HEK293 (cell line): Measurements from ENCODE around the gene DEDD2.

ENCODE experiments used
- CTCF ChIA-PET: fragments of 350-600 bp; formaldehyde crosslinking; extraction: SDS; loops from one replicate; lab custom pipeline; 2021; ENCODE audit warnings: antibody characterized with exemption; lab: Yijun Ruan, JAX
- POLR2A ChIA-PET: fragments of 300-600 bp; formaldehyde crosslinking; extraction: SDS; loops from one replicate; lab custom pipeline; 2020; ENCODE audit warnings: antibody characterized with exemption, inconsistent platforms; lab: Yijun Ruan, JAX
- H3K27ac ChIP-seq: fragments of 200-500 bp; sonication (Bioruptor generic); 2 replicates; pipeline ENCODE4 v1.5.1; 2014; ENCODE audit warnings: low read depth, low read length, control low read depth, inconsistent platforms; ENCODE audit errors: extremely low read depth
- H3K36me3 ChIP-seq, 2 experiments: fragments of 200-500 bp in 1 of 2; sonication (Bioruptor generic) in 1 of 2; 1 replicate in 1 of 2; 2 replicates in 1 of 2; pipeline ENCODE4 v1.5.1; 2014 to 2017; ENCODE audit warnings: inconsistent platforms in 2 of 2, low read length in 2 of 2; ENCODE audit not compliant: control insufficient read depth in 2 of 2, insufficient read depth in 1 of 2
- H3K4me1 ChIP-seq: fragments of 200-500 bp; sonication (Bioruptor generic); 2 replicates; pipeline ENCODE4 v1.5.1; 2014; ENCODE audit warnings: mild to moderate bottlenecking, low read length, inconsistent platforms; ENCODE audit not compliant: control insufficient read depth, insufficient read depth
- H3K4me3 ChIP-seq: 2 replicates; pipeline ENCODE4 v1.5.1; 2011; ENCODE audit warnings: low read depth, mild to moderate bottlenecking, control low read depth, low read length, moderate library complexity
- H3K9me3 ChIP-seq: fragments of 200-500 bp; sonication (Bioruptor generic); 2 replicates; pipeline ENCODE4 v1.5.1; 2014; ENCODE audit warnings: low read depth, low read length, inconsistent platforms; ENCODE audit not compliant: control insufficient read depth, insufficient read depth
- BCL11A ChIP-seq: fragments of 450-650 bp; formaldehyde crosslinking; IDR thresholded peaks from 2 replicates; pipeline ENCODE4 v1.5.1; 2016; ENCODE audit warnings: low read depth, missing biosample characterization, missing genetic modification characterization
- FEZF1 ChIP-seq: fragments of 450-650 bp; formaldehyde crosslinking; IDR thresholded peaks from 2 replicates; pipeline ENCODE4 v1.5.1; 2016; ENCODE audit warnings: missing biosample characterization, missing genetic modification characterization
- GLI4 ChIP-seq: fragments of 450-650 bp; formaldehyde crosslinking; IDR thresholded peaks from 2 replicates; pipeline ENCODE4 v1.5.1; 2016; ENCODE audit warnings: missing biosample characterization, missing genetic modification characterization
- HOXA7 ChIP-seq: sonication (generic); formaldehyde crosslinking; IDR thresholded peaks from 2 replicates; pipeline ENCODE4 v1.8.1; 2022; ENCODE audit warnings: missing genetic modification reagents, borderline replicate concordance
- MZF1 ChIP-seq: fragments of 450-650 bp; formaldehyde crosslinking; IDR thresholded peaks from 2 replicates; pipeline ENCODE4 v1.5.1; 2017; ENCODE audit warnings: missing biosample characterization, missing genetic modification characterization, borderline replicate concordance
- SETDB1 ChIP-seq: IDR thresholded peaks from one replicate; pipeline ENCODE4 v1.6.1; 2017; ENCODE audit warnings: mild to moderate bottlenecking, low read length, moderate library complexity, mixed read lengths; ENCODE audit not compliant: insufficient read length
- SP2 ChIP-seq: fragments of 450-650 bp; formaldehyde crosslinking; IDR thresholded peaks from 2 replicates; pipeline ENCODE4 v1.5.1; 2016; ENCODE audit warnings: missing biosample characterization, missing genetic modification characterization
- WT1 ChIP-seq: fragments of 450-650 bp; formaldehyde crosslinking; IDR thresholded peaks from 2 replicates; pipeline ENCODE4 v1.5.1; 2016; ENCODE audit warnings: missing biosample characterization, missing genetic modification characterization
- YY1 ChIP-seq: fragments of 450-650 bp; formaldehyde crosslinking; IDR thresholded peaks from 2 replicates; pipeline ENCODE4 v1.5.1; 2018; ENCODE audit warnings: missing biosample characterization, missing genetic modification characterization
- ZBTB17 ChIP-seq: fragments of 450-650 bp; formaldehyde crosslinking; IDR thresholded peaks from 2 replicates; pipeline ENCODE4 v1.5.1; 2016; ENCODE audit warnings: missing biosample characterization, missing genetic modification characterization
- ZBTB48 ChIP-seq: fragments of 450-650 bp; formaldehyde crosslinking; IDR thresholded peaks from 2 replicates; pipeline ENCODE4 v1.5.1; 2016; ENCODE audit warnings: missing biosample characterization, missing genetic modification characterization
- ZFP3 ChIP-seq: fragments of 450-650 bp; formaldehyde crosslinking; IDR thresholded peaks from 2 replicates; pipeline ENCODE4 v1.5.1; 2016; ENCODE audit warnings: low read depth, missing biosample characterization, missing genetic modification characterization
- ZFP41 ChIP-seq: fragments of 450-650 bp; formaldehyde crosslinking; IDR thresholded peaks from 2 replicates; pipeline ENCODE4 v1.5.1; 2016; ENCODE audit warnings: missing biosample characterization, missing genetic modification characterization, borderline replicate concordance
- ZFP69B ChIP-seq: fragments of 450-650 bp; formaldehyde crosslinking; IDR thresholded peaks from 2 replicates; pipeline ENCODE4 v1.5.1; 2016; ENCODE audit warnings: missing biosample characterization, missing genetic modification characterization
- ZNF10 ChIP-seq: fragments of 450-650 bp; formaldehyde crosslinking; IDR thresholded peaks from 2 replicates; pipeline ENCODE4 v1.5.1; 2017; ENCODE audit warnings: missing biosample characterization, missing genetic modification characterization
- ZNF112 ChIP-seq: fragments of 450-650 bp; formaldehyde crosslinking; IDR thresholded peaks from 2 replicates; pipeline ENCODE4 v1.5.0; 2017; ENCODE audit warnings: missing biosample characterization, missing genetic modification characterization
- ZNF114 ChIP-seq: fragments of 450-650 bp; formaldehyde crosslinking; IDR thresholded peaks from 2 replicates; pipeline ENCODE4 v1.5.0; 2017; ENCODE audit warnings: missing biosample characterization, missing genetic modification characterization
- ZNF174 ChIP-seq: fragments of 450-650 bp; formaldehyde crosslinking; IDR thresholded peaks from 2 replicates; pipeline ENCODE4 v1.5.0; 2017; ENCODE audit warnings: missing biosample characterization, mild to moderate bottlenecking, missing genetic modification characterization
- ZNF2 ChIP-seq: fragments of 450-650 bp; formaldehyde crosslinking; IDR thresholded peaks from 2 replicates; pipeline ENCODE4 v1.5.1; 2016; ENCODE audit warnings: missing biosample characterization, missing genetic modification characterization
- ZNF202 ChIP-seq: fragments of 450-650 bp; formaldehyde crosslinking; IDR thresholded peaks from 2 replicates; pipeline ENCODE4 v1.5.1; 2016; ENCODE audit warnings: missing biosample characterization, missing genetic modification characterization, borderline replicate concordance
- ZNF48 ChIP-seq: fragments of 450-650 bp; formaldehyde crosslinking; IDR thresholded peaks from 2 replicates; pipeline ENCODE4 v1.5.1; 2016; ENCODE audit warnings: missing biosample characterization, missing genetic modification characterization
- ZNF501 ChIP-seq: fragments of 450-650 bp; formaldehyde crosslinking; IDR thresholded peaks from 2 replicates; pipeline ENCODE4 v1.5.1; 2016; ENCODE audit warnings: missing biosample characterization, missing genetic modification characterization
- ZNF529 ChIP-seq: fragments of 450-650 bp; formaldehyde crosslinking; IDR thresholded peaks from 2 replicates; pipeline ENCODE4 v1.5.1; 2017; ENCODE audit warnings: missing genetic modification characterization, missing biosample characterization; ENCODE audit not compliant: insufficient replicate concordance
- ZNF548 ChIP-seq: fragments of 450-650 bp; formaldehyde crosslinking; IDR thresholded peaks from 2 replicates; pipeline ENCODE4 v1.5.1; 2016; ENCODE audit warnings: missing biosample characterization, missing genetic modification characterization
- ZNF623 ChIP-seq: fragments of 450-650 bp; formaldehyde crosslinking; IDR thresholded peaks from 2 replicates; pipeline ENCODE4 v1.5.1; 2016; ENCODE audit warnings: missing biosample characterization, missing genetic modification characterization
- ZNF629 ChIP-seq: fragments of 450-650 bp; formaldehyde crosslinking; IDR thresholded peaks from 2 replicates; pipeline ENCODE4 v1.5.1; 2017; ENCODE audit warnings: missing biosample characterization, missing genetic modification characterization
- ZNF658 ChIP-seq: fragments of 450-650 bp; formaldehyde crosslinking; IDR thresholded peaks from 2 replicates; pipeline ENCODE4; 2016; ENCODE audit warnings: missing biosample characterization, missing genetic modification characterization
- ZNF707 ChIP-seq: fragments of 450-650 bp; formaldehyde crosslinking; IDR thresholded peaks from 2 replicates; pipeline ENCODE4 v1.5.1; 2016; ENCODE audit warnings: missing biosample characterization, missing genetic modification characterization
- ZNF76 ChIP-seq: fragments of 450-650 bp; formaldehyde crosslinking; IDR thresholded peaks from 2 replicates; pipeline ENCODE4; 2016; ENCODE audit warnings: low read depth, missing biosample characterization, missing genetic modification characterization, borderline replicate concordance
- ZNF776 ChIP-seq: fragments of 450-650 bp; formaldehyde crosslinking; IDR thresholded peaks from 2 replicates; pipeline ENCODE4 v1.5.0; 2017; ENCODE audit warnings: missing biosample characterization, missing genetic modification characterization, borderline replicate concordance
- ZNF792 ChIP-seq: fragments of 450-650 bp; formaldehyde crosslinking; IDR thresholded peaks from 2 replicates; pipeline ENCODE4 v1.5.1; 2016; ENCODE audit warnings: missing biosample characterization, missing genetic modification characterization
- TF ChIP-seq, protein P1 (sequence below): fragments of 450-650 bp; formaldehyde crosslinking; IDR thresholded peaks from 2 replicates; pipeline ENCODE4 v1.5.0; 2017; ENCODE audit warnings: missing biosample characterization, missing genetic modification characterization, borderline replicate concordance
- TF ChIP-seq, protein P2 (sequence below): fragments of 450-650 bp; formaldehyde crosslinking; IDR thresholded peaks from 2 replicates; pipeline ENCODE4 v1.5.1; 2016; ENCODE audit warnings: missing biosample characterization, missing genetic modification characterization

The DEDD2 gene

DNA sequence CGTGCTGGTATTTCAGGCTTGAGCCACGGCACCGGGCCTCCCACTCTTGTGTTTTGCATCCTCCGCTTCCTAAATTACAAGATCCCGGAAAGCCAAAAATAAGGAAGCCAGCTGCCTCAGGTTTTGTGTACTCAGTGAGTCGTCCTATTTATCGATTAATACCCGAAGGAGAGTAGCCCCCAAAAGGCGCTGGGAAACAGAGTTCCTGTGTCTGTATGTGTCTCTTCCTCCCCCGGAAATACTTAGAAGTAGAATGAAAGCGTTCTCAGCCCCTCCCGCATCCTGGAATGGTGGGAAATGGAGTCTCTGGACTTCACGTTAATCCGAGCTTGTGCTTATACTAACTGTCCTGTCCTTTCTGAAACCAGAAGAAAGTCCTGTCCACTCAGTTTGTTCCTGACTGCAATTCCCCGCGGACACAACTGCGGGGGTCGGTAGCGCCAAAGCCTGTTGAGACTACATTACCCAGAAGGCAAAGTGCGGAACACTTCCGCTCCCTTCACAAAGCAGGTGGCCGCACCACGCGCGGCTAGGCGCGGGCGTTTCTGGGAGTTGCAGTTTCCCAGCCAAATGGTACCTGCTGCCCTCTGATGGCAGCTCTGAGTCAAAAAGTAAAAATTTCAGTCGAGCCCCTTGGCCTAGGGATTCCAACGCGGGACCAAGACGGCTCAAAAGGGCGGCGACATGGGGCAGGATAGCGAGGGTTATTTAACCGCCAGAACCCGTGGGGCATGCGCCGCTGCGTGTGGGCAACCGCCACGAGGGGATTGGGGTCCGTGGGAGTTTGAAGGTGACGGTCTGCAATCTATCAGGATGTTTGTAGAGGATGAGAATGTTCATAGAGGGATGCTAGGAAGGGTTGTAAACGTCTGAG lies 27.1 kb upstream of the DEDD2 start (continued):
- TF ChIP-seq, protein P1, sequence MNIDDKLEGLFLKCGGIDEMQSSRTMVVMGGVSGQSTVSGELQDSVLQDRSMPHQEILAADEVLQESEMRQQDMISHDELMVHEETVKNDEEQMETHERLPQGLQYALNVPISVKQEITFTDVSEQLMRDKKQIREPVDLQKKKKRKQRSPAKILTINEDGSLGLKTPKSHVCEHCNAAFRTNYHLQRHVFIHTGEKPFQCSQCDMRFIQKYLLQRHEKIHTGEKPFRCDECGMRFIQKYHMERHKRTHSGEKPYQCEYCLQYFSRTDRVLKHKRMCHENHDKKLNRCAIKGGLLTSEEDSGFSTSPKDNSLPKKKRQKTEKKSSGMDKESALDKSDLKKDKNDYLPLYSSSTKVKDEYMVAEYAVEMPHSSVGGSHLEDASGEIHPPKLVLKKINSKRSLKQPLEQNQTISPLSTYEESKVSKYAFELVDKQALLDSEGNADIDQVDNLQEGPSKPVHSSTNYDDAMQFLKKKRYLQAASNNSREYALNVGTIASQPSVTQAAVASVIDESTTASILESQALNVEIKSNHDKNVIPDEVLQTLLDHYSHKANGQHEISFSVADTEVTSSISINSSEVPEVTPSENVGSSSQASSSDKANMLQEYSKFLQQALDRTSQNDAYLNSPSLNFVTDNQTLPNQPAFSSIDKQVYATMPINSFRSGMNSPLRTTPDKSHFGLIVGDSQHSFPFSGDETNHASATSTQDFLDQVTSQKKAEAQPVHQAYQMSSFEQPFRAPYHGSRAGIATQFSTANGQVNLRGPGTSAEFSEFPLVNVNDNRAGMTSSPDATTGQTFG (tag by site-specific recombination): no peak
- no peak for TF ChIP-seq ZNF529 (tag by site-specific recombination)
- TF ChIP-seq, all 188 proteins: peak for 55

DNA sequence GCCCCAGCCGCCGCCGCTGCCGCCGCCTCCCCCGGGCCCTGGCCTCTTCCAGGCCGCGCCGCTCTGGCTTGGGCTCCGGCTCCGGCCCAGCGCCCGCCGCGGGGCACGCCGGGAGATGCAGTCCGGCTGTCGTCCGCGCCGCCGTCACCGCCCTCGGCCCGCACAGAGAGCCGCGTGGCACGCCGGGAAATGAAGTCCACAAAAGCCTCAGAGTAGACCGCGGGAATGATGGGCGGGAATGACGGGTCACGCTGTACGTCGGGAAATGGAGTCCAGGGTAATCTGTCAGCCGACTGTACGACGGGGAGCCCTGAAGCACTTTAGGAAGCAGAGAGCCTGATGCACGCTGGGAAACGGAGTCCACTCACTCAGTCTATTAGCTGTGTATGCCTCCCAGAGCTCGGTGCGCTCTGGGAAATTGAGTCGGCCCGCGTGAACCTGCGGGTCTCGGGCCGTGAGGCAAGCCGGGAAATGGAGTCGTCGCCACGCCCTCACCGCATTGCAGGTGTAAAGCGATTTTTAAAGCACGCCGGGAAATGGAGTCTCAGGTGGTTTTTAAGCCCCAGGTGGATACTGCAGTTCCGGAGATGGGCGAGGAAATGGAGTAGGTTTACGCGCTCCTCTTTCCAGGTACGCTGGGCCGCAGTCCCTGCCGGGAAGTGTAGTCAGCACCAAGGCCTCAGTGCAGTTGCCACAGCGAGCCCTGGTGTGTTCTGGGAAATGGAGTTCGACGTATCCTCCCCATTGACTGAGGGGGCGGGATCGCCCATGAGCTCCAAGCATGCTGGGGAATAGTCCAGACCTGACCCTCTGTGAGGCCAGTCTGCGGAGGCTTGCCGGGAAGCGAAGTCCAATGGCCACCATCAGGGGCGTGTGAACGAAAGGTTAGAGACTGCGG lies 25.3 kb upstream of the DEDD2 start, which contains the start of gene GSK3A:
Gene GSK3A, minus strand, starts transcription at position 91 of the 898 bp plus-strand sequence. CDS start 137 bp downstream, outside the sequence.
- Histone ChIP-seq H3K4me1 (peaks cover 18% of the 10 kb centered on the region), H3K27ac (peak within 1 kb of the TSS; percentile 99), H3K4me3 (peak within 1 kb of the TSS; percentile 74), H3K36me3 (peaks cover 25 to 33% of the 10 kb centered on the region in 2 experiments), H3K9me3 (no peaks in the 10 kb centered on the region)
- ChIA-PET POLR2A (interaction anchor here (0.5 to 13.9 kb wide), 36 partner anchors 9 to 979 kb away, joined by 3 to 242 read pairs (median 6); partner anchors contain the start of genes CIC, DEDD2, ERF and HNRNPUL1), CTCF (interaction anchor here (0.6 to 11.8 kb wide), 18 partner anchors 9 to 703 kb away, joined by 3 to 276 read pairs (median 4); partner anchors contain the start of gene POU2F2)
- TF ChIP-seq FEZF1 (tag by site-specific recombination) (no peak), ZNF623 (tag by site-specific recombination) (no peak), ZNF48 (tag by site-specific recombination) (no peak), YY1 (peak; percentile 86), ZBTB17 (tag by site-specific recombination) (peak; percentile 99), ZFP41 (no peak), ZNF76 (tag by site-specific recombination) (peak; percentile 100), MZF1 (tag by site-specific recombination) (no peak), ZFP3 (tag by site-specific recombination) (no peak), ZNF792 (no peak), ZNF174 (tag by site-specific recombination) (no peak), BCL11A (tag by site-specific recombination) (0 out of 2 replicates have a peak, but pooled peaks have one; percentile 46), ZFP69B (tag by site-specific recombination) (no peak), ZNF2 (tag by site-specific recombination) (peak; percentile 26; the same call in 1 of the 2 replicates), ZNF707 (tag by site-specific recombination) (no peak), SETDB1 (no peak), ZNF112 (tag by site-specific recombination) (no peak), ZNF629 (tag by site-specific recombination) (peak; percentile 72), WT1 (tag by site-specific recombination) (0 out of 2 replicates have a peak, but pooled peaks have one; percentile 21), ZNF548 (tag by site-specific recombination) (no peak), ZBTB48 (peak; percentile 26; the same call in 1 of the 2 replicates), ZNF658 (no peak), GLI4 (tag by site-specific recombination) (no peak), ZNF10 (tag by site-specific recombination) (no peak), ZNF501 (tag by site-specific recombination) (peak; percentile 40; the same call in 1 of the 2 replicates), SP2 (tag by site-specific recombination) (peak; percentile 73), ZNF202 (tag by site-specific recombination) (no peak), ZNF776 (tag by site-specific recombination) (no peak), ZNF114 (tag by site-specific recombination) (no peak), HOXA7 (CRISPR knock-in tag) (no peak)
- TF ChIP-seq, protein P2, sequence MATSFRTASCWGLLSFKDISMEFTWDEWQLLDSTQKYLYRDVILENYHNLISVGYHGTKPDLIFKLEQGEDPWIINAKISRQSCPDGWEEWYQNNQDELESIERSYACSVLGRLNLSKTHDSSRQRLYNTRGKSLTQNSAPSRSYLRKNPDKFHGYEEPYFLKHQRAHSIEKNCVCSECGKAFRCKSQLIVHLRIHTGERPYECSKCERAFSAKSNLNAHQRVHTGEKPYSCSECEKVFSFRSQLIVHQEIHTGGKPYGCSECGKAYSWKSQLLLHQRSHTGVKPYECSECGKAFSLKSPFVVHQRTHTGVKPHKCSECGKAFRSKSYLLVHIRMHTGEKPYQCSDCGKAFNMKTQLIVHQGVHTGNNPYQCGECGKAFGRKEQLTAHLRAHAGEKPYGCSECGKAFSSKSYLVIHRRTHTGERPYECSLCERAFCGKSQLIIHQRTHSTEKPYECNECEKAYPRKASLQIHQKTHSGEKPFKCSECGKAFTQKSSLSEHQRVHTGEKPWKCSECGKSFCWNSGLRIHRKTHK (tag by site-specific recombination): no peak
